ENCODE measurements around the gene THSD8. TPM values are rescaled to one million over a fixed set of nuclear protein-coding genes. Genes with fewer than 3 reads are reported as not detected.

THSD8 gene
- total RNA-seq, 1 donor from 2014 or later, result not detected

DNA sequence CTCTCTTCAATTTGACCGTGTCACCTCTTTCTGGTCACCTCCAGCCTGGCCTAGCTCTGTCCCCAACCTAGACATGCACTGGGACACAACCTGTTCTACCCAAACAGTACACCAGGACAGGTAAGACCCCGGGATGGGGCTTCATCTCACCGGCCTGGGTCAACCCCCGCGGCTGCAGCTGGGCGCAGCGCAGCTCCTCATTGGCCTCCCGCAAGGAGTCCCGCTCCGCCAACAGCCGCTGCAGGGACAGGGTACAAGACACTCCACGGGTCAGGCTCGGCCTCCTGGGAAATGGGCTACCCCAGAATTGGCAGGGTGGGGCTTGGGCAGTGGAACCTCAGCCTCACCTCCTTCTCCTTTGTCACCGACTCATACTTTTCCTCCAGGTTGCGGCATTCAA, 34.2 kb upstream of the THSD8 start:
- Histone ChIP-seq H3K4me3 (no peak overlapping the region), H3K79me2 (ENCODE audit: low read depth) (no peaks in the 10 kb centered on the region), H3K4me2 (no peak overlapping the region), H4K20me1 (ENCODE audit: low read depth) (no peaks in the 10 kb centered on the region), H3K9me3 (ENCODE audit: low read depth) (no peaks in the 10 kb centered on the region), H2AFZ (replicated peaks) (no peak overlapping the region), H3K27ac (no peak overlapping the region), H3F3A (ENCODE audit: low read depth) (peaks cover 16% of the 10 kb centered on the region), H3K27me3 (peaks cover 4% of the 10 kb centered on the region), H3K9ac (no peak overlapping the region), H3K36me3 (no peaks in the 10 kb centered on the region), H3K4me1 (peaks cover 3% of the 10 kb centered on the region)
- Mint-ChIP-seq H3K36me3 (peaks cover 2% of the 10 kb centered on the region), H3K27ac (no peak overlapping the region), H3K4me3 (no peak overlapping the region), H3K27me3 (ENCODE audit: insufficient read depth, low read depth) (peaks cover 7% of the 10 kb centered on the region), H3K4me1 (peaks cover 14% of the 10 kb centered on the region), H3K9me3 (no peaks in the 10 kb centered on the region)
- TF ChIP-seq EZH2phosphoT487 (IDR thresholded peaks at IDR 0.05) (no peak), EZH2 (IDR thresholded peaks at IDR 0.05) (no peak), CTCF (IDR thresholded peaks at IDR 0.05) (no peak)
- no peak for DNase-seq (ENCODE audit: low spot score)

- Histone ChIP-seq H3K9ac (no peak overlapping the region), H3K27ac (no peak overlapping the region)
- peak overlapping the region; percentile 76 for H3K4me3 Mint-ChIP-seq
These were observed 32.2 kb upstream of the THSD8 start for GRCh38 chr19:12769689-12770088.

GRCh38 chr19:12770922-12771321, 30.9 kb upstream of the THSD8 start:
- Histone ChIP-seq H3F3A (ENCODE audit: low read depth) (peaks cover 34% of the 10 kb centered on the region), H3K4me2 (no peak overlapping the region), H3K9me3 (ENCODE audit: low read depth) (no peaks in the 10 kb centered on the region), H3K27me3 (peaks cover 13% of the 10 kb centered on the region), H3K79me2 (ENCODE audit: low read depth) (no peaks in the 10 kb centered on the region), H3K27ac (no peak overlapping the region), H3K4me1 (peaks cover 7% of the 10 kb centered on the region), H3K36me3 (no peaks in the 10 kb centered on the region), H3K9ac (no peak overlapping the region), H4K20me1 (ENCODE audit: low read depth) (no peaks in the 10 kb centered on the region), H2AFZ (replicated peaks) (no peak overlapping the region), H3K4me3 (no peak overlapping the region)
- Mint-ChIP-seq H3K4me3 (no peak overlapping the region), H3K4me1 (peaks cover 16% of the 10 kb centered on the region), H3K27ac (no peak overlapping the region), H3K36me3 (peaks cover 4% of the 10 kb centered on the region), H3K9me3 (no peaks in the 10 kb centered on the region), H3K27me3 (ENCODE audit: insufficient read depth, low read depth) (peaks cover 7% of the 10 kb centered on the region)
- no peak for TF ChIP-seq EZH2 (IDR thresholded peaks at IDR 0.05)
- DNase-seq (ENCODE audit: low spot score), result no peak

More at GRCh38 chr19:12769689-12770088, 32.2 kb upstream of the THSD8 start:
- H3K9me3 ChIP-seq (ENCODE audit: low read depth), result no peaks in the 10 kb centered on the region
- H3K36me3 Mint-ChIP-seq, result peaks cover 6% of the 10 kb centered on the region
- H3K27ac Mint-ChIP-seq, result no peak overlapping the region
- H4K20me1 ChIP-seq (ENCODE audit: low read depth), result no peaks in the 10 kb centered on the region
- peaks cover 29% of the 10 kb centered on the region for H3F3A ChIP-seq (ENCODE audit: low read depth)
- no peak for TF ChIP-seq EZH2phosphoT487 (IDR thresholded peaks at IDR 0.05)
- TF ChIP-seq CTCF (IDR thresholded peaks at IDR 0.05), result no peak
- no peak for TF ChIP-seq EZH2 (IDR thresholded peaks at IDR 0.05)
- H2AFZ ChIP-seq (replicated peaks), result no peak overlapping the region
- H3K27me3 Mint-ChIP-seq (ENCODE audit: insufficient read depth, low read depth), result peaks cover 7% of the 10 kb centered on the region
- peaks cover 3% of the 10 kb centered on the region for H3K4me1 ChIP-seq
- no peaks in the 10 kb centered on the region for H3K36me3 ChIP-seq
- DNase-seq (ENCODE audit: low spot score), result peak; percentile 92
- peaks cover 16% of the 10 kb centered on the region for H3K4me1 Mint-ChIP-seq
- peak overlapping the region; percentile 19 for H3K4me3 ChIP-seq
- H3K79me2 ChIP-seq (ENCODE audit: low read depth), result no peaks in the 10 kb centered on the region
- H3K27me3 ChIP-seq, result peaks cover 9% of the 10 kb centered on the region
- no peaks in the 10 kb centered on the region for H3K9me3 Mint-ChIP-seq
- H3K4me2 ChIP-seq, result peak overlapping the region; percentile 57

DNA sequence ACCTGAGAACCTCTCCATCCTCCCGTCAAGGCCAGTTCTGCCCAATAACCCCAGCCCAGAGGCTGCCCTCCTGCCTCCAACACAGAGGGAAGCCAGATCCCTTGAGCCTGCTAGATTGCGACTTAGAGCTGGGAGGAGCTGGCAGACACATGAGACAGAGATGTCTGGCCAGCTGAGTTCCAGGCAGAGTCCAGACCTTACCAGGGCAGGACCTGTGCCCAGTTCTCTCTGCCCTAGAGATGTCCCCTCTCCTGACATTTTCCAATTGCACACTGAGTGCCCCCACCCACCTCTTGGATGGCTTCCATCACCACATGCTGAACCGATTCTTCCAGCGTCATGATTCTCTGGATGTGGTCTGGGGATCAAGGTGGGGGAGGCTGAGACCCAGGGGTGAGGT, 29.5 kb upstream of the THSD8 start:
- Mint-ChIP-seq H3K36me3 (peaks cover 4% of the 10 kb centered on the region), H3K27ac (no peak overlapping the region), H3K9me3 (no peaks in the 10 kb centered on the region), H3K4me1 (peaks cover 15% of the 10 kb centered on the region), H3K27me3 (ENCODE audit: insufficient read depth, low read depth) (peaks cover 5% of the 10 kb centered on the region), H3K4me3 (peak overlapping the region; percentile 48)
- Histone ChIP-seq H3K36me3 (no peaks in the 10 kb centered on the region), H3K4me3 (no peak overlapping the region), H3F3A (ENCODE audit: low read depth) (peaks cover 30% of the 10 kb centered on the region), H3K27ac (no peak overlapping the region), H3K27me3 (peaks cover 13% of the 10 kb centered on the region), H3K9me3 (ENCODE audit: low read depth) (no peaks in the 10 kb centered on the region), H4K20me1 (ENCODE audit: low read depth) (no peaks in the 10 kb centered on the region), H3K9ac (no peak overlapping the region), H2AFZ (replicated peaks) (no peak overlapping the region), H3K4me2 (no peak overlapping the region), H3K4me1 (peaks cover 7% of the 10 kb centered on the region), H3K79me2 (ENCODE audit: low read depth) (no peaks in the 10 kb centered on the region)
- DNase-seq (ENCODE audit: low spot score), result no peak
- TF ChIP-seq CTCF (IDR thresholded peaks at IDR 0.05) (no peak), EZH2 (IDR thresholded peaks at IDR 0.05) (no peak), EZH2phosphoT487 (IDR thresholded peaks at IDR 0.05) (no peak)
